GM18873 (cell line): ENCODE data around the gene METTL27.
"Not testable (repeated sequence)": the region's sequence is repeated elsewhere in the genome, so short reads cannot be mapped to it uniquely, and the experiment has no call there.

Experiments
- ATAC-seq: cut with Tn5 transposase; IDR thresholded peaks from one replicate; pipeline ENCODE4 v1.9.1; 2021; ENCODE audit warnings: mild to moderate bottlenecking, moderate library complexity, moderate number of reproducible peaks; ENCODE audit not compliant: unreplicated experiment, low FRiP score

Gene METTL27

GRCh38 chr7:73842067-73842976 is at the start of gene METTL27:
Gene METTL27 (minus strand): TSS chr7:73842516. CDS start chr7:73842140, 376 bp downstream.
- peak; percentile 80 for ATAC-seq

DNA sequence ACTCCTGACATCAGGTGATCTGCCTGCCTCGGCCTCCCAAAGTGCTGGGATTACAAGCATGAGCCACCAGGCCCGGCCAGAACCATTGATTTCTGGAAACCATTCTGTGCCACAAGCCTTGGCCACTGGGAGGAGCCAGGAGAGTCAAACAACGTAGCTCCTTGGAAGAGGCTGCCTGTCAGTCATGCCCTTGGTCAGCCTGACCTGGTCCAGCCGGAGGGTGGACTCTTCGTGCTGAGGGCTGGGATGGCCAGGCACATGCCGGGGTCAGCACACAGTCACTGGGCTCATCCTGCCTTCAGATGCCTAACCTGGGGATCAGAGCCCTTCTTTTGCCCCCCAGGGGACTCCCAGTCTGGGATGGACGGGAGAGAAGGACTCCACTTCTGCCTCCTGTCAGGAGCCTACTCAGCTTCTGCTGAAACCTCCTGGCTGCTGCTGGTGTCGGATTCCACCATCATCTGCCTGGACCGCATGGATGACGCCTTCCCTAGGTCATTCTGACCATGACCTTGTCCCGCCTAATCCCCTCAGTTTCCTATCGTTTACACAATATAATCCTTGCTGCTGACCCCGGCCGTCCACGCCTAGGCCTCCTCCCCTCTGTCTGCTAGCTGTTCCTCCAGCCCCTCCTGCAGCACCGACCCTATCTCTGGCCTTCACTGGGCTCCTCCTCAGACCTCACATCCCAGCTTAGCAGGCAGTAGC is 49.0 kb upstream of the METTL27 start:
- no peak for ATAC-seq

DNA sequence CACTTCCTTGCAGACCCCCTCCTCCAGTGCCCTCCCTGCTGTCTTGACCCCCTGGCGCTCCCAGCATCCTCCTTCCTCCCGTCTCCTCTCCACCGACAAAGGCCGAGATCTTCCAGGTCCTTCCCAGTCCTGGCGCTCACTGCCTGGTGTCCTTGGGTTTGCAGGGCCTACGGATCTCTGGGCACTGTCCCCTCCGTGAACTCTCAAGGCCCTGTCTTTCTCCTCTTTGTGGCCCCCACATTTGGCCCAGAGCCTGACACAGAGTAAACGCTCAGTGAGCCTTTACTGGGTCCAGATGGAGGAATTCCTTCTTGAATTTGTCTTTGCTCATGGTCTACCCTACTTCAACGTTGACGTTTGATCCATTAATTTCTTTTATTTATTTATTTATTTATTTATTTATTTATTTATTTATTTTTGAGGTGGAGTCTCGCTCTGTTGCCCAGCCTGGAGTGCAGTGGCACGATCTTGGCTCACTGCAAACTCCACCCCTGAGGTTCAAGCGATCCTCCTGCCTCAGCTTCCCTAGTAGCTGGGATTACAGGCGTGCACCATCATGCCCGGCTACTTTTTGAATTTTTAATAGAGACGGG is 48.3 kb upstream of the METTL27 start:
- ATAC-seq: no peak

GRCh38 chr7:73888959-73889358 is 46.6 kb upstream of the METTL27 start:
- ATAC-seq: no peak

DNA sequence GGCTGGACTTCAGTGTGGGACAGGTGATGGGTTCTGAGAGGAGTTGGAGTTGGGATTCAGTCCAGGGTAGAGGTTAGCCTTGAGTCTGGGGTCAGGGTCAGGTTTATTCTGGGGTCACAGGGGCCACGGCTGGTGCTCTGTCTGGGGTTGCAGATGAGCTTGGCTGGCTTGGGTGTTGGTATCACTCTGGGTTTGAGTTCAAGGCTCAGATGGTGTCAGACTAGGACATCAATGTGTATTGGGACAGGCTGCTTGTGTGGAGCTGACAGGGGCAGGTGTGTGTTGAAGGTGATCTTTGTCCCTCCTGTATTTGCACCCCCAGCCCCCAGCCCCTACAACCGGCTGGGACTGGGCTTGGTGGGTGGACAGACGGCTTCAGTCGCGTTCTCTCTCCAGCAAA is 45.4 kb upstream of the METTL27 start:
- no peak for ATAC-seq

DNA sequence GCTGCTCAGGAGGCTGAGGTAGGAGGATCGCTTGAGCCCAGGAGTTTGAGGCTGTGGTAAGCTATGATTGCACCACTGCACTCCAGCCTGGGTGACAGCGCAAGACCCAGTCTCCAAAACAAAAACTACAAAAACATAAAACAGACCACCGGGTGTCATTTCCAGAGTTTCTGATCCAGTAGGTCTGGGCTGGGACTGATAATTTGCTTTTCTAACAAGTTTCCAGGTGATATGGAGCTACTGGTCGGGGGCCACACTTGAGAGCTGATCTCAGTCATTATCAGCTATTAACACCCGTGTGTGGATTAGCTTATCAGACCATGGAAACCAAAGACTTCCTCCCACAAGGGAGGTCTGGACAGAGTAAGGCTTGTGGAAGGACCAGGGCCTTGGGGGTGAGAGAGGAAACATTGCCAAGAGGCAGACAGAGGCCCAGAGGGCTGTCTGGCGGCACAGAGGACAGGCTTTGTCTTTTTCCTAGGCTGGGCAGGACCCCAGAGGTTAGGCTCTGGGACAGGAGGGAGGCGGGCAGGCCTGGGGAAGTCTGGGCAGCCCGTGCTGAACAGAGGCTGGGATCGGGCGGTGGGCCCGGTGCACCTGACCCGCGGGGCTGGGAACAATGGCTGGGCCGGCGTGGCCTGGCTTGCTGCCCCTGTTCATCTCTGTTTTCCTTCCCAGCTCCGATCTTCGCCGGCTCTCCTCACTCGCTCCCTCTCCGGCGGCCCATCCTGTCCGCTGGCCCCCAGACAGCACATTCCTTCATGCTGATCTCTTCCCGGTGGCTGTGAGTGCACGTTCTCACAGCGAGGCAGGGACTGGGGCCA is 43.9 kb upstream of the METTL27 start:
- no peak for ATAC-seq

DNA sequence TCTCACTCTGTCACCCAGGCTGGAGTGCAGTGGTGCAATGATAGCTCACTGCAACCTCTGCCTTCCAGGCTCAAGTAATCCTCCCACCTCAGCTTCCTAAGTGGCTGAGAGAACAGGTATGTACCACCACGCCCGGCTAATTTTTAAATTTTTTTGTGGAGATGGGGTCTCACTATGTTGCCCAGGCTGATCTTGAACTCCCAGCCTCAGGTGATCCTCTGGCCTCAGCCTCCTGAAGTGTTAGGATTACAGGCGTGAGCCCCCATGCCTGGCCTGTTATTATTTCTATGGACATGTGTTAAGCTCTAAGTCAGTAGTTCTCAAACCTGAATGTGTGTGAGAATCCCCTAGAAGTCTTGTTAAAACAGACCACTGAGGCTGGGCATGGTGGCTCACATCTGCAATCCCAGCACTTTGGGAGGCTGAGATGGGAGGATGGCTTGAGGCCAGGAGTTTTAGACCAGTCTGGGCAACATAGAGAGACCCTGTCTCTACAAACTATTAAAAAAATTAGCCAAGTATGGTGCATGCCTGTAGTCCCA is 43.2 kb upstream of the METTL27 start:
- ATAC-seq: no peak

DNA sequence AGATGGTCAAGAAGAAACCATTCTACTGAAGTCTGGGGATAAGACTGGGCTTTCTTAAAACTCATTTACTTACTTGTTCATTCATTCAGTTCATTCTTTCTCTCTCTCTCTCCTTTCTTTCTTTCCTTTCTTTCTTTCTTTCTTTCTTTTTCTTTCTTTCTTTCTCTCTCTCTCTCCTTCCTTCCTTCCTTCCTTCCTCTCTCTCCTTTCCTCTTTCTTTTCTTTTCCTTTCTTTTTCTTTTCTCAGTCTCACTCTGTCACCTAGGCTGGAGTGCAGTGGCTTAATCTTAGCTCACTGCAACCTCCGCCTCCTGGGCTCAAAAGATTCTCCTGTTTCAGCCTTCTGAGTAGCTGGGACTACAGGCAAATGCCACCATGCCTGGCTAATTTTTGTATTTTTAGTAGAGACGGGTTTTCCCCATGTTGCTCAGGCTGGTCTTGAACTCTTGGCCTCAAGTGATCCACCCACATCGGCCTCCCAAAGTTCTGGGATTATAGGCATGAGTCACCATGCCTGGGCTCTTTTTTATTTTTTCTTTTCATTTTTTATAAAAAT is 42.6 kb upstream of the METTL27 start:
- not testable (repeated sequence) for ATAC-seq

- no peak for ATAC-seq
Measured at GRCh38 chr7:73882047-73882402, 39.7 kb upstream of the METTL27 start.

GRCh38 chr7:73881352-73882046 is 39.2 kb upstream of the METTL27 start:
- ATAC-seq: no peak

- no peak for ATAC-seq
Measured at GRCh38 chr7:73880755-73881328, 38.5 kb upstream of the METTL27 start.

GRCh38 chr7:73879977-73880681 is 37.8 kb upstream of the METTL27 start:
- ATAC-seq: no peak

DNA sequence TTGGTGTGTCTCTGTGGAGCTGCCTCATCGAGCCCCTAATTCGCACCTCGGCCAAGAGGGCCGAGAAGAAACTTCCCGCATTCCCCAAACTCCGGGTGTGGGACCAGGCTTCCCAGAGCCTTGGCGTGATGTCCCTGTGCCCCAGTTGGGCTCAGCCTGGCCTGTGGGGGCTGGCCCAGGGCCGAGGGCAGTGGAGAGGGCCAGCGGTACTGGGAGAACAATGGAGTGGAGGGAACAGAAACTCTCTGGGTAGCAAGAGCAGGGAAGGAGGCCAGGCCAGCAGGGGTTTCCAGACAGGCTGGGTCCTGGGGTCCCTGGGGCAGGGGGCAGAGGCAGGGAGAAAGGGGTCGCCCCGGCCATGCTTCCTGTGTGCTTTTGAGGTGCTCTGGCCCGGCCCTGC is 34.7 kb upstream of the METTL27 start:
- no peak for ATAC-seq

GRCh38 chr7:73876361-73876760 is 34.0 kb upstream of the METTL27 start:
- ATAC-seq: no peak

- ATAC-seq: no peak
Measured at GRCh38 chr7:73872056-73872908, 30.0 kb upstream of the METTL27 start.

DNA sequence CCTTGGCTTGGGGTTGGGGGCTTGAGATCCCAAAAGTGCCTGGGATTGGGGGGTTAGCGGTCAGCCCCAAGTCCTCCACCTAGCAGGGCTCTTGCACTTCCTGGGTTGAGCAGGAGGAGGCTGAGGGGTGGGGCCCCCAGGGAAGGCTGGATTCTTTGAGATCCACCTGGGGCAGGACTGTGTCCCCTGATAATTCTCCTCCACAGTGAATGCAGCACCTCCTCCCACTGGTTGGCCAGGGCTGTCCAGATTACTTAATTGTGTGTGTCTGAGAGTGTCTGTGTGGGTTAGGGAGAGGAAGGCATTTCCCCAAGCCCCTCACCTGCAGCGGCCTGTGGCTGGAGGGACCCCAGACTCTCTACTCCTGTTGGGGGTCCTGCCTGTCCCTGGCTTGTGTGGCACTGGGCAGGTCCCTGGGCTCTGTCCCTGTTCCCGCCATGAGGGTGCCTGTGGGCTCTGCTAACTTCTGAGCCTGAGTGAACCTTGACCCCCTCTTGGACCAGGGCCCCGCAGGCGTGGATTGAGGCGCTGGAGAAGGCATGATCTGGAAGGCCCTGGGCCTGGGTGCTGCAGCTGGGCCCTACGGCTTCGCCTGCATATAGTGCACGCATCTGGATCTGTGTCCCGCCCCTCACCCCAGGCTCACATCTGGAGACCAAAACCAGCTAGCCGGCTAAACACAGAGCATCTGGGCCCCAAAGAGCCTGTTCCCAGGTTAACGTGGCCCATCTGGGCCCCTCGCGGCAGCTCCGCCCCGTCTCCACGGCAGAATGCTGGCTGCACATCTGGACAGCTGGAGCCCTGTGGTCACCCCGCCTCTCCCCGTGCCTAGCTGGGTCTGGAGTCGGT is 29.1 kb upstream of the METTL27 start:
- ATAC-seq: no peak
